ENCODE results near the gene PRKG1. TPM values are rescaled to one million over a fixed set of nuclear protein-coding genes. Genes with fewer than 3 reads are reported as not detected.

The PRKG1 gene
- total RNA-seq, 1 experiment from 2014 or later = 7.4 TPM

GRCh38 chr10:51082857-51083256, 8.6 kb downstream of the PRKG1 start:
- H4K20me1 ChIP-seq (ENCODE audit: low read length) = no peaks in the 10 kb centered on the region
- ATAC-seq (no peak), DNase-seq (no peak)
- no peaks in the 10 kb centered on the region for H3K9me2 ChIP-seq (replicated peaks; ENCODE audit: low read length)
- H3K9ac ChIP-seq (ENCODE audit: low read length) = no peak overlapping the region
- no peak overlapping the region for H3K4me3 ChIP-seq (ENCODE audit: low read length)
- no peaks in the 10 kb centered on the region for H3K9me3 ChIP-seq (ENCODE audit: low read length)
- no peak overlapping the region for H3K27ac ChIP-seq (ENCODE audit: low read length)
- no peaks in the 10 kb centered on the region for H3K4me1 ChIP-seq (ENCODE audit: insufficient read depth, low read length)
- no peaks in the 10 kb centered on the region for H3F3A ChIP-seq (ENCODE audit: low read length, unreplicated experiment)
- ChIA-PET CTCF (no interaction called here), POLR2A (ENCODE audit: unreplicated experiment) (interaction anchor here (0.5 to 0.9 kb wide), 4 partner anchors 8 to 1107 kb away, joined by 3 to 4 read pairs (median 3); partner anchors contain the start of gene PRKG1)
- BruUV-seq (replicated peaks) = no TSS peak
- no peaks in the 10 kb centered on the region for H3K27me3 ChIP-seq (ENCODE audit: low read length)
- no peaks in the 10 kb centered on the region for H3K79me2 ChIP-seq (ENCODE audit: low read length)
- no peak for TF ChIP-seq EZH2 (IDR thresholded peaks at IDR 0.05; ENCODE audit: low read length, unreplicated experiment)
- no peak for TF ChIP-seq CTCF (conservative IDR thresholded peaks at IDR 0.05; ENCODE audit: low read depth, low read length)
- TF ChIP-seq EZH2phosphoT487 (IDR thresholded peaks at IDR 0.05; ENCODE audit: borderline replicate concordance, low read length) = no peak
- no peak overlapping the region for H2AFZ ChIP-seq (ENCODE audit: low read length)
- intact Hi-C loops (cut with micrococcal nuclease) = no loop called here
- H3K4me2 ChIP-seq (ENCODE audit: low read length) = no peak overlapping the region
- H3K36me3 ChIP-seq (ENCODE audit: low read depth, low read length) = no peaks in the 10 kb centered on the region

GRCh38 chr10:51083356-51083853, 9.1 kb downstream of the PRKG1 start:
- H3K9me2 ChIP-seq (replicated peaks; ENCODE audit: low read length) = no peaks in the 10 kb centered on the region
- CTCF ChIA-PET = interaction anchor here (0.6 kb wide), 2 partner anchors 26 to 34 kb away, joined by 3 read pairs; no protein-coding TSS in a partner anchor
- POLR2A ChIA-PET (ENCODE audit: unreplicated experiment) = interaction anchor here (0.6 to 0.9 kb wide), 4 partner anchors 10 to 1019 kb away, joined by 3 to 9 read pairs (median 6); no protein-coding TSS in a partner anchor
- H3K27me3 ChIP-seq (ENCODE audit: low read length) = no peaks in the 10 kb centered on the region
- H3K79me2 ChIP-seq (ENCODE audit: low read length) = no peaks in the 10 kb centered on the region
- TF ChIP-seq EZH2 (IDR thresholded peaks at IDR 0.05; ENCODE audit: low read length, unreplicated experiment) (no peak), CTCF (conservative IDR thresholded peaks at IDR 0.05; ENCODE audit: low read depth, low read length) (peak; percentile 33; the same call in 1 of the 2 replicates), EZH2phosphoT487 (IDR thresholded peaks at IDR 0.05; ENCODE audit: borderline replicate concordance, low read length) (no peak)
- ATAC-seq (peak; percentile 68), DNase-seq (no peak)
- intact Hi-C loops (cut with micrococcal nuclease) = no loop called here
- no peak overlapping the region for H2AFZ ChIP-seq (ENCODE audit: low read length)
- H3K9me3 ChIP-seq (ENCODE audit: low read length) = no peaks in the 10 kb centered on the region
- H3K27ac ChIP-seq (ENCODE audit: low read length) = no peak overlapping the region
- H3K4me2 ChIP-seq (ENCODE audit: low read length) = no peak overlapping the region
- no peaks in the 10 kb centered on the region for H3F3A ChIP-seq (ENCODE audit: low read length, unreplicated experiment)
- BruUV-seq (replicated peaks) = no TSS peak
- no peak overlapping the region for H3K9ac ChIP-seq (ENCODE audit: low read length)
- no peaks in the 10 kb centered on the region for H4K20me1 ChIP-seq (ENCODE audit: low read length)
- no peak overlapping the region for H3K4me3 ChIP-seq (ENCODE audit: low read length)
- no peaks in the 10 kb centered on the region for H3K4me1 ChIP-seq (ENCODE audit: insufficient read depth, low read length)
- H3K36me3 ChIP-seq (ENCODE audit: low read depth, low read length) = no peaks in the 10 kb centered on the region

- H3F3A ChIP-seq (ENCODE audit: low read length, unreplicated experiment) = no peaks in the 10 kb centered on the region
- ChIA-PET POLR2A (ENCODE audit: unreplicated experiment) (interaction anchor here (0.5 kb wide), 1 partner anchor 18 kb away, joined by 3 read pairs; no protein-coding TSS in a partner anchor), CTCF (no interaction called here)
- H3K9me3 ChIP-seq (ENCODE audit: low read length) = no peaks in the 10 kb centered on the region
- H3K9me2 ChIP-seq (replicated peaks; ENCODE audit: low read length) = 0 out of 2 replicates have a peak, but pooled peaks cover 6% of the 10 kb centered on the region
- ATAC-seq (no peak), DNase-seq (no peak)
- H3K4me2 ChIP-seq (ENCODE audit: low read length) = no peak overlapping the region
- no peak overlapping the region for H2AFZ ChIP-seq (ENCODE audit: low read length)
- no peak overlapping the region for H3K27ac ChIP-seq (ENCODE audit: low read length)
- H4K20me1 ChIP-seq (ENCODE audit: low read length) = no peaks in the 10 kb centered on the region
- no peaks in the 10 kb centered on the region for H3K79me2 ChIP-seq (ENCODE audit: low read length)
- peaks cover 5% of the 10 kb centered on the region for H3K4me1 ChIP-seq (ENCODE audit: insufficient read depth, low read length)
- no peaks in the 10 kb centered on the region for H3K27me3 ChIP-seq (ENCODE audit: low read length)
- H3K4me3 ChIP-seq (ENCODE audit: low read length) = no peak overlapping the region
- TF ChIP-seq CTCF (conservative IDR thresholded peaks at IDR 0.05; ENCODE audit: low read depth, low read length) = no peak
- no peak for TF ChIP-seq EZH2 (IDR thresholded peaks at IDR 0.05; ENCODE audit: low read length, unreplicated experiment)
- TF ChIP-seq EZH2phosphoT487 (IDR thresholded peaks at IDR 0.05; ENCODE audit: borderline replicate concordance, low read length) = no peak
- H3K36me3 ChIP-seq (ENCODE audit: low read depth, low read length) = no peaks in the 10 kb centered on the region
- no TSS peak for BruUV-seq (replicated peaks)
- intact Hi-C loops (cut with micrococcal nuclease) = loop anchor here (1.0 kb wide), 1 partner anchor 9 kb away; no protein-coding TSS in a partner anchor
- H3K9ac ChIP-seq (ENCODE audit: low read length) = no peak overlapping the region
Measured at GRCh38 chr10:51085204-51085603, 10.9 kb downstream of the PRKG1 start.
